Natural killer cell (primary cell): ENCODE measurements around the gene P2RY2. TPM values are rescaled to one million over a fixed set of nuclear protein-coding genes. Genes with fewer than 3 reads are reported as not detected.

Source experiments
- ATAC-seq, 3 donors: fragments of 150-1000 bp in 2 of 3; fragments of 200-7000 bp in 1 of 3; cut with Tn5 transposase; 1 replicate in 1 of 3; 2 replicates in 2 of 3; pipeline ENCODE4 v1.10.0; 2021; ENCODE audit warnings: mild to moderate bottlenecking in 2 of 3, moderate library complexity in 2 of 3
- DNase-seq, 2 donors: peaks; one replicate each; pipeline versions ENCODE4 v3.0.0 to v3.0.0-alpha.2; 2013 to 2021; ENCODE audit warnings: mixed read lengths in 1 of 2
- H3K27ac ChIP-seq: one replicate; pipeline ENCODE4 v1.5.1; 2013; ENCODE audit warnings: mild to moderate bottlenecking, low read length
- H3K27me3 ChIP-seq: one replicate; pipeline ENCODE4 v1.6.1; 2013; ENCODE audit warnings: low read length; ENCODE audit not compliant: control insufficient read depth, insufficient read depth
- H3K36me3 ChIP-seq: one replicate; pipeline ENCODE4 v1.6.1; 2013; ENCODE audit warnings: low read length; ENCODE audit not compliant: control insufficient read depth, insufficient read depth
- H3K4me1 ChIP-seq: one replicate; pipeline ENCODE4 v1.6.1; 2013; ENCODE audit warnings: low read length; ENCODE audit not compliant: control insufficient read depth, insufficient read depth
- H3K4me3 ChIP-seq: one replicate; pipeline ENCODE4 v1.5.1; 2013; ENCODE audit warnings: low read length
- H3K9me3 ChIP-seq: one replicate; pipeline ENCODE4 v1.6.1; 2013; ENCODE audit warnings: low read length; ENCODE audit not compliant: control insufficient read depth, insufficient read depth
- H3K27ac Mint-ChIP-seq, 2 donors: one replicate each; pipeline ENCODE4 v1.8.0; 2022; ENCODE audit warnings: mild to moderate bottlenecking in 2 of 2, mixed read lengths in 2 of 2, moderate library complexity in 1 of 2
- H3K27me3 Mint-ChIP-seq, 2 donors: one replicate each; pipeline ENCODE4 v1.8.0; 2022; ENCODE audit warnings: low read depth in 2 of 2, mixed read lengths in 2 of 2
- H3K36me3 Mint-ChIP-seq: one replicate; pipeline ENCODE4 v1.8.0; 2022; ENCODE audit warnings: mixed read lengths
- H3K4me1 Mint-ChIP-seq, 2 donors: one replicate each; pipeline ENCODE4 v1.8.0; 2022; ENCODE audit warnings: mixed read lengths in 2 of 2
- H3K4me3 Mint-ChIP-seq: one replicate; pipeline ENCODE4 v1.8.0; 2022; ENCODE audit warnings: mild to moderate bottlenecking, moderate library complexity, mixed read lengths
- H3K9me3 Mint-ChIP-seq, 2 donors: one replicate each; pipeline ENCODE4 v1.8.0; 2022; ENCODE audit warnings: mixed read lengths in 2 of 2
- CTCF ChIP-seq: fragments of 200-600 bp; IDR thresholded peaks from one replicate; pipeline ENCODE4 v1.8.0; 2022; ENCODE audit warnings: antibody characterized with exemption
- WGBS: methylation state at CpG from one replicate; pipeline ENCODE4 v1.1.7; 2013; ENCODE audit warnings: missing lambda C conversion rate; ENCODE audit not compliant: insufficient coverage; 5-methylcytosine and 5-hydroxymethylcytosine counted together
- intact Hi-C: fragments of 100-400 bp; cut with micrococcal nuclease; formaldehyde crosslinking; loops from one replicate; pipeline ENCODE4 v1.14.2; 2022
- total RNA-seq, 4 donors: library from RNA; stranded (reverse); fragments of 120-200 nt in 1 of 4; gene quantifications; one replicate each; pipeline versions ENCODE4 v1.2.3 to v1.2.4, GENCODE V29; 2013 to 2022

Gene P2RY2
- total RNA-seq, 3 donors from 2014 or later (not counting 1 experiment from before 2014, with no cell fraction given): 0.27 to 1.0 (median 0.90) TPM

GRCh38 chr11:73185680-73186293 is 32.3 kb upstream of the P2RY2 start:
- Mint-ChIP-seq H3K4me1 (peaks cover 5 to 6% of the 10 kb centered on the region in 2 donors), H3K36me3 (no peaks in the 10 kb centered on the region), H3K27ac (no peak overlapping the region), H3K27me3 (peaks cover 12 to 14% of the 10 kb centered on the region in 2 donors), H3K4me3 (no peak overlapping the region), H3K9me3 (no peaks in the 10 kb centered on the region)
- no peaks in the 10 kb centered on the region for H3K9me3 ChIP-seq
- H3K4me1 ChIP-seq: peaks cover 41% of the 10 kb centered on the region
- no peaks in the 10 kb centered on the region for H3K36me3 ChIP-seq
- ATAC-seq: no peak
- TF ChIP-seq CTCF: no peak
- intact Hi-C loops: loop anchor here (2.0 kb wide), 1 partner anchor 57 kb away; no protein-coding TSS in a partner anchor
- DNase-seq: no peak
- WGBS: 71% methylated on average over 13 of the region's 13 CpGs
- H3K4me3 ChIP-seq: no peak overlapping the region
- H3K27me3 ChIP-seq: no peaks in the 10 kb centered on the region
- no peak overlapping the region for H3K27ac ChIP-seq

GRCh38 chr11:73186294-73186850 is 31.7 kb upstream of the P2RY2 start:
- Histone ChIP-seq H3K27me3 (no peaks in the 10 kb centered on the region), H3K36me3 (no peaks in the 10 kb centered on the region), H3K4me1 (peaks cover 41% of the 10 kb centered on the region), H3K4me3 (no peak overlapping the region), H3K27ac (no peak overlapping the region), H3K9me3 (no peaks in the 10 kb centered on the region)
- intact Hi-C loops: no loop called here
- H3K4me3 Mint-ChIP-seq: no peak overlapping the region
- H3K27ac Mint-ChIP-seq: no peak overlapping the region
- no peak for TF ChIP-seq CTCF
- no peaks in the 10 kb centered on the region for H3K36me3 Mint-ChIP-seq
- H3K4me1 Mint-ChIP-seq: peaks cover 5 to 6% of the 10 kb centered on the region in 2 donors
- DNase-seq (no peak), ATAC-seq (no peak)
- H3K9me3 Mint-ChIP-seq: no peaks in the 10 kb centered on the region
- 65% methylated on average over 9 of the region's 10 CpGs for WGBS
- H3K27me3 Mint-ChIP-seq: peaks cover 12 to 14% of the 10 kb centered on the region in 2 donors

- ATAC-seq: no peak
- intact Hi-C loops: no loop called here
- H3K27me3 Mint-ChIP-seq: peaks cover 12 to 14% of the 10 kb centered on the region in 2 donors
Measured at GRCh38 chr11:73186886-73187285, 31.2 kb upstream of the P2RY2 start.

More at GRCh38 chr11:73186886-73187285, 31.2 kb upstream of the P2RY2 start:
- Mint-ChIP-seq H3K36me3 (no peaks in the 10 kb centered on the region), H3K27ac (no peak overlapping the region), H3K9me3 (no peaks in the 10 kb centered on the region), H3K4me1 (peaks cover 5 to 6% of the 10 kb centered on the region in 2 donors), H3K4me3 (no peak overlapping the region)
- TF ChIP-seq CTCF: no peak
- H3K4me1 ChIP-seq: peaks cover 41% of the 10 kb centered on the region
- H3K27me3 ChIP-seq: no peaks in the 10 kb centered on the region
- H3K4me3 ChIP-seq: no peak overlapping the region
- H3K27ac ChIP-seq: no peak overlapping the region
- WGBS: 43% methylated on average over 4 of the region's 4 CpGs
- no peaks in the 10 kb centered on the region for H3K36me3 ChIP-seq
- H3K9me3 ChIP-seq: no peaks in the 10 kb centered on the region
- no peak for DNase-seq
